WTC11 (cell line): ENCODE measurements around the gene PUS10. TPM values are rescaled to one million over a fixed set of nuclear protein-coding genes. Genes with fewer than 3 reads are reported as not detected.
A peak's percentile ranks its signal among the peaks of the same experiment; 100 is the strongest.

Experiments
- ATAC-seq: fragments of 200-7000 bp; cut with Tn5 transposase; 2 replicates; pipeline ENCODE4 v1.10.0; 2021; ENCODE audit warnings: mild to moderate bottlenecking, moderate library complexity
- CTCF ChIA-PET: fragments of 300-600 bp; sonication (Branson Sonifier 250); formaldehyde crosslinking; loops from one replicate; lab custom pipeline; 2021; ENCODE audit warnings: antibody characterized with exemption; lab: Charles Lee
- POLR2A ChIA-PET: fragments of 350-600 bp; sonication (Branson Sonifier 250); formaldehyde crosslinking; loops from one replicate; lab custom pipeline; 2021; ENCODE audit warnings: antibody characterized with exemption; lab: Charles Lee
- DNase-seq: peaks from one replicate; pipeline ENCODE4 v3.0.0; 2021; ENCODE audit warnings: low spot score
- H3K27ac Mint-ChIP-seq: 2 replicates; pipeline ENCODE4 v1.8.0; 2021; ENCODE audit warnings: mixed read lengths
- H3K27me3 Mint-ChIP-seq: 2 replicates; pipeline ENCODE4 v1.8.0; 2021; ENCODE audit warnings: low read depth, mild to moderate bottlenecking, moderate library complexity, mixed read lengths
- H3K36me3 Mint-ChIP-seq: 2 replicates; pipeline ENCODE4 v1.8.0; 2021; ENCODE audit warnings: mixed read lengths
- H3K4me1 Mint-ChIP-seq: 2 replicates; pipeline ENCODE4 v1.8.0; 2022; ENCODE audit warnings: mixed read lengths
- H3K4me3 Mint-ChIP-seq: 2 replicates; pipeline ENCODE4 v1.8.0; 2021; ENCODE audit warnings: mild to moderate bottlenecking, moderate library complexity, mixed read lengths
- H3K9me3 Mint-ChIP-seq: 2 replicates; pipeline ENCODE4 v1.8.0; 2021; ENCODE audit warnings: mixed read lengths
- AFF4 ChIP-seq: sonication (generic); formaldehyde crosslinking; IDR thresholded peaks from 2 replicates; pipeline ENCODE4 v1.8.1; 2023; ENCODE audit warnings: mild to moderate bottlenecking, missing genetic modification reagents, borderline replicate concordance
- ATF1 ChIP-seq: sonication (generic); formaldehyde crosslinking; IDR thresholded peaks from 2 replicates; pipeline ENCODE4 v1.8.1; 2023; ENCODE audit warnings: mild to moderate bottlenecking, moderate library complexity, missing genetic modification reagents
- ATF3 ChIP-seq: sonication (generic); formaldehyde crosslinking; conservative IDR thresholded peaks from 2 replicates; pipeline ENCODE4 v1.8.1; 2022; ENCODE audit warnings: mild to moderate bottlenecking, missing genetic modification reagents
- CBFB ChIP-seq: sonication (generic); formaldehyde crosslinking; IDR thresholded peaks from 2 replicates; pipeline ENCODE4 v1.8.1; 2022; ENCODE audit warnings: mild to moderate bottlenecking, low read depth, missing genetic modification reagents
- CDX4 ChIP-seq: fragments of 250-450 bp; sonication (Bioruptor Pico); IDR thresholded peaks from 2 replicates; pipeline ENCODE4 v1.9.0; 2021; ENCODE audit warnings: moderate library complexity, mild to moderate bottlenecking, inconsistent platforms, borderline replicate concordance
- CREB1 ChIP-seq: sonication (generic); formaldehyde crosslinking; IDR thresholded peaks from 2 replicates; pipeline ENCODE4 v1.8.0; 2023; ENCODE audit warnings: mild to moderate bottlenecking, missing genetic modification reagents
- CREM ChIP-seq: sonication (generic); formaldehyde crosslinking; IDR thresholded peaks from 2 replicates; pipeline ENCODE4 v1.8.1; 2022; ENCODE audit warnings: mild to moderate bottlenecking, missing genetic modification reagents, moderate library complexity
- CTCF ChIP-seq: fragments of 200-600 bp; IDR thresholded peaks from 2 replicates; pipeline ENCODE4 v1.8.0; 2022; ENCODE audit warnings: antibody characterized with exemption
- FOXK1 ChIP-seq: sonication (generic); formaldehyde crosslinking; IDR thresholded peaks from 2 replicates; pipeline ENCODE4 v1.8.0; 2022; ENCODE audit warnings: mild to moderate bottlenecking, moderate library complexity, missing genetic modification reagents
- GTF2I ChIP-seq: fragments of 250-450 bp; sonication (Bioruptor Pico); conservative IDR thresholded peaks from 2 replicates; pipeline ENCODE4 v1.4.0; 2021; ENCODE audit warnings: mild to moderate bottlenecking
- HMGA2 ChIP-seq: fragments of 250-450 bp; sonication (Bioruptor Pico); IDR thresholded peaks from 2 replicates; pipeline ENCODE4 v1.4.0; 2021; ENCODE audit warnings: mild to moderate bottlenecking, moderate library complexity
- IRF2 ChIP-seq: sonication (generic); formaldehyde crosslinking; IDR thresholded peaks from 2 replicates; pipeline ENCODE4 v1.8.0; 2022; ENCODE audit warnings: low read depth, missing genetic modification reagents, borderline replicate concordance
- NR1H2 ChIP-seq: sonication (generic); formaldehyde crosslinking; IDR thresholded peaks from 2 replicates; pipeline ENCODE4 v1.9.0; 2021; ENCODE audit warnings: mild to moderate bottlenecking, moderate library complexity, missing genetic modification reagents
- PRDM15 ChIP-seq: sonication (generic); formaldehyde crosslinking; IDR thresholded peaks from 2 replicates; pipeline ENCODE4 v1.8.0; 2022; ENCODE audit warnings: missing genetic modification reagents
- SP1 ChIP-seq: sonication (generic); formaldehyde crosslinking; conservative IDR thresholded peaks from 2 replicates; pipeline ENCODE4 v1.8.1; 2022; ENCODE audit warnings: missing genetic modification reagents
- TCF7 ChIP-seq: sonication (generic); formaldehyde crosslinking; IDR thresholded peaks from 2 replicates; pipeline ENCODE4 v1.8.0; 2022; ENCODE audit warnings: mild to moderate bottlenecking, low read depth, missing genetic modification reagents, moderate library complexity
- ZNF219 ChIP-seq: sonication (generic); formaldehyde crosslinking; IDR thresholded peaks from 2 replicates; pipeline ENCODE4 v1.8.0; 2023; ENCODE audit warnings: missing genetic modification reagents, mild to moderate bottlenecking, borderline replicate concordance
- ZNF263 ChIP-seq: sonication (generic); formaldehyde crosslinking; IDR thresholded peaks from 2 replicates; pipeline ENCODE4 v1.8.1; 2022; ENCODE audit warnings: low read depth, mild to moderate bottlenecking, moderate library complexity, missing genetic modification reagents
- ZNF416 ChIP-seq: fragments of 250-450 bp; sonication (Bioruptor Pico); IDR thresholded peaks from 2 replicates; pipeline ENCODE4 v1.9.0; 2021; ENCODE audit warnings: mild to moderate bottlenecking, inconsistent platforms
- ZNF423 ChIP-seq: fragments of 250-450 bp; sonication (Bioruptor Pico); IDR thresholded peaks from 2 replicates; pipeline ENCODE4 v2.1.2; 2022; ENCODE audit warnings: mild to moderate bottlenecking, moderate library complexity
- total RNA-seq: library from RNA; stranded (reverse); gene quantifications from 3 replicates; pipeline ENCODE4 v1.2.3, GENCODE V29; 2021

Gene PUS10
- total RNA-seq, 1 experiment from 2014 or later: 2.9 TPM

GRCh38 chr2:60998628-60999545 is 19.2 kb downstream of the PUS10 start:
- ATAC-seq: peak; percentile 66
- Mint-ChIP-seq H3K9me3 (peaks cover 14% of the 10 kb centered on the region), H3K27me3 (peaks cover under 1% of the 10 kb centered on the region; the same call in 1 of the 2 replicates), H3K4me1 (peaks cover 4% of the 10 kb centered on the region; the same call in 1 of the 2 replicates), H3K4me3 (no peak overlapping the region), H3K27ac (no peak overlapping the region), H3K36me3 (0 out of 2 replicates have a peak, but pooled peaks cover 2% of the 10 kb centered on the region)
- ChIA-PET CTCF (interaction anchor here (0.6 to 3.9 kb wide), 34 partner anchors 12 to 438 kb away, joined by 3 to 22 read pairs (median 3); partner anchors contain the start of genes PAPOLG and REL), POLR2A (no interaction called here)
- no peak for DNase-seq
- no peak for TF ChIP-seq ZNF416 (CRISPR knock-in tag)
- no peak for TF ChIP-seq NR1H2 (CRISPR knock-in tag)
- peak; percentile 58 for TF ChIP-seq CTCF
- no peak for TF ChIP-seq IRF2 (CRISPR knock-in tag)
- no peak for TF ChIP-seq GTF2I (CRISPR knock-in tag)

GRCh38 chr2:60994131-60994530 is 23.9 kb downstream of the PUS10 start:
- DNase-seq: no peak
- Mint-ChIP-seq H3K27me3 (peaks cover 2% of the 10 kb centered on the region; the same call in 1 of the 2 replicates), H3K36me3 (peaks cover 27% of the 10 kb centered on the region), H3K4me1 (no peaks in the 10 kb centered on the region), H3K4me3 (no peak overlapping the region), H3K27ac (no peak overlapping the region), H3K9me3 (peaks cover 38% of the 10 kb centered on the region)
- POLR2A ChIA-PET: no interaction called here
- CTCF ChIA-PET: no interaction called here
- no peak for ATAC-seq
- TF ChIP-seq HMGA2 (CRISPR knock-in tag): no peak
- TF ChIP-seq ZNF423 (CRISPR knock-in tag): no peak
- no peak for TF ChIP-seq CDX4 (CRISPR knock-in tag)
- no peak for TF ChIP-seq AFF4 (CRISPR knock-in tag)
- TF ChIP-seq FOXK1 (CRISPR knock-in tag): no peak
- no peak for TF ChIP-seq CBFB (CRISPR knock-in tag)
- no peak for TF ChIP-seq SP1 (CRISPR knock-in tag)
- TF ChIP-seq ATF1 (CRISPR knock-in tag): no peak
- TF ChIP-seq TCF7 (CRISPR knock-in tag): no peak
- no peak for TF ChIP-seq CREM
- TF ChIP-seq CREB1 (CRISPR knock-in tag): no peak
- no peak for TF ChIP-seq PRDM15 (CRISPR knock-in tag)
- TF ChIP-seq CTCF: no peak
- no peak for TF ChIP-seq ZNF219 (CRISPR knock-in tag)
- TF ChIP-seq ATF3 (CRISPR knock-in tag): no peak
- no peak for TF ChIP-seq ZNF263
